Neural cell (in vitro differentiated cells): Measurements from ENCODE around the gene CDH3.

ENCODE experiments used
- CTCF ChIP-seq: fragments of 450-650 bp; IDR thresholded peaks from 2 replicates; pipeline ENCODE4 v1.5.1; 2014; ENCODE audit warnings: antibody characterized with exemption, mild to moderate bottlenecking, moderate library complexity; ENCODE audit not compliant: poor library complexity, severe bottlenecking
- EP300 ChIP-seq: fragments of 450-650 bp; conservative IDR thresholded peaks from 2 replicates; pipeline ENCODE4 v1.6.1; 2014; ENCODE audit warnings: antibody characterized with exemption, mild to moderate bottlenecking, moderate library complexity; ENCODE audit not compliant: poor library complexity, severe bottlenecking
- EZH2 ChIP-seq: fragments of 200-600, 300-800 bp; shearing (Covaris generic), sonication (generic); IDR thresholded peaks from 2 replicates; pipeline ENCODE4 v1.6.1; 2014; ENCODE audit warnings: antibody characterized with exemption, low read length, borderline replicate concordance, mild to moderate bottlenecking; ENCODE audit not compliant: insufficient read depth, poor library complexity, severe bottlenecking
- MXI1 ChIP-seq: fragments of 450-650 bp; conservative IDR thresholded peaks from 2 replicates; pipeline ENCODE4 v1.6.1; 2014; ENCODE audit warnings: antibody characterized with exemption, mild to moderate bottlenecking; ENCODE audit not compliant: poor library complexity, severe bottlenecking
- POLR2AphosphoS5 ChIP-seq: IDR thresholded peaks from 2 replicates; pipeline ENCODE4 v1.6.1; 2012
- RAD21 ChIP-seq: fragments of 450-650 bp; conservative IDR thresholded peaks from 2 replicates; pipeline ENCODE4 v1.6.1; 2014; ENCODE audit warnings: antibody characterized with exemption, mild to moderate bottlenecking, moderate library complexity
- SMC3 ChIP-seq: fragments of 450-650 bp; conservative IDR thresholded peaks from 2 replicates; pipeline ENCODE4 v1.6.1; 2014; ENCODE audit warnings: antibody characterized with exemption, mild to moderate bottlenecking, moderate library complexity; ENCODE audit not compliant: poor library complexity
- TAF1 ChIP-seq: IDR thresholded peaks from 2 replicates; pipeline ENCODE4 v1.6.1; 2012; ENCODE audit warnings: low read depth

- TF ChIP-seq CTCF = no peak
- TF ChIP-seq EP300 = no peak
- TF ChIP-seq POLR2AphosphoS5 = no peak
- TF ChIP-seq EZH2 = no peak
- TF ChIP-seq MXI1 = no peak
- no peak for TF ChIP-seq TAF1
- no peak for TF ChIP-seq RAD21
- no peak for TF ChIP-seq SMC3
Observed at GRCh38 chr16:68739964-68740627, 95.0 kb downstream of the CDH3 start.
